Natural killer cell (primary cell): ENCODE measurements around the gene SOAT2. TPM values are rescaled to one million over a fixed set of nuclear protein-coding genes. Genes with fewer than 3 reads are reported as not detected.

Experiments used
- ATAC-seq, 3 donors: fragments of 150-1000 bp in 2 of 3; fragments of 200-7000 bp in 1 of 3; cut with Tn5 transposase; 1 replicate in 1 of 3; 2 replicates in 2 of 3; pipeline ENCODE4 v1.10.0; 2021; ENCODE audit warnings: mild to moderate bottlenecking in 2 of 3, moderate library complexity in 2 of 3
- DNase-seq, 2 donors: peaks; one replicate each; pipeline versions ENCODE4 v3.0.0 to v3.0.0-alpha.2; 2013 to 2021; ENCODE audit warnings: mixed read lengths in 1 of 2
- H3K27ac ChIP-seq: one replicate; pipeline ENCODE4 v1.5.1; 2013; ENCODE audit warnings: mild to moderate bottlenecking, low read length
- H3K27me3 ChIP-seq: one replicate; pipeline ENCODE4 v1.6.1; 2013; ENCODE audit warnings: low read length; ENCODE audit not compliant: control insufficient read depth, insufficient read depth
- H3K36me3 ChIP-seq: one replicate; pipeline ENCODE4 v1.6.1; 2013; ENCODE audit warnings: low read length; ENCODE audit not compliant: control insufficient read depth, insufficient read depth
- H3K4me1 ChIP-seq: one replicate; pipeline ENCODE4 v1.6.1; 2013; ENCODE audit warnings: low read length; ENCODE audit not compliant: control insufficient read depth, insufficient read depth
- H3K4me3 ChIP-seq: one replicate; pipeline ENCODE4 v1.5.1; 2013; ENCODE audit warnings: low read length
- H3K9me3 ChIP-seq: one replicate; pipeline ENCODE4 v1.6.1; 2013; ENCODE audit warnings: low read length; ENCODE audit not compliant: control insufficient read depth, insufficient read depth
- H3K27ac Mint-ChIP-seq, 2 donors: one replicate each; pipeline ENCODE4 v1.8.0; 2022; ENCODE audit warnings: mild to moderate bottlenecking in 2 of 2, mixed read lengths in 2 of 2, moderate library complexity in 1 of 2
- H3K27me3 Mint-ChIP-seq, 2 donors: one replicate each; pipeline ENCODE4 v1.8.0; 2022; ENCODE audit warnings: low read depth in 2 of 2, mixed read lengths in 2 of 2
- H3K36me3 Mint-ChIP-seq: one replicate; pipeline ENCODE4 v1.8.0; 2022; ENCODE audit warnings: mixed read lengths
- H3K4me1 Mint-ChIP-seq, 2 donors: one replicate each; pipeline ENCODE4 v1.8.0; 2022; ENCODE audit warnings: mixed read lengths in 2 of 2
- H3K4me3 Mint-ChIP-seq: one replicate; pipeline ENCODE4 v1.8.0; 2022; ENCODE audit warnings: mild to moderate bottlenecking, moderate library complexity, mixed read lengths
- H3K9me3 Mint-ChIP-seq, 2 donors: one replicate each; pipeline ENCODE4 v1.8.0; 2022; ENCODE audit warnings: mixed read lengths in 2 of 2
- CTCF ChIP-seq: fragments of 200-600 bp; IDR thresholded peaks from one replicate; pipeline ENCODE4 v1.8.0; 2022; ENCODE audit warnings: antibody characterized with exemption
- WGBS: methylation state at CpG from one replicate; pipeline ENCODE4 v1.1.7; 2013; ENCODE audit warnings: missing lambda C conversion rate; ENCODE audit not compliant: insufficient coverage; 5-methylcytosine and 5-hydroxymethylcytosine counted together
- intact Hi-C: fragments of 100-400 bp; cut with micrococcal nuclease; formaldehyde crosslinking; loops from one replicate; pipeline ENCODE4 v1.14.2; 2022
- total RNA-seq, 4 donors: library from RNA; stranded (reverse); fragments of 120-200 nt in 1 of 4; gene quantifications; one replicate each; pipeline versions ENCODE4 v1.2.3 to v1.2.4, GENCODE V29; 2013 to 2022

SOAT2 gene
- total RNA-seq, 3 donors from 2014 or later (not counting 1 experiment from before 2014, with no cell fraction given), result not detected

- Mint-ChIP-seq H3K4me3 (no peak overlapping the region), H3K27ac (no peak overlapping the region), H3K36me3 (no peaks in the 10 kb centered on the region), H3K27me3 (peaks cover 0 to 6% of the 10 kb centered on the region in 2 donors), H3K4me1 (peaks cover 25 to 43% of the 10 kb centered on the region in 2 donors), H3K9me3 (no peaks in the 10 kb centered on the region)
- DNase-seq, result no peak
- no peak for ATAC-seq
- Histone ChIP-seq H3K4me3 (no peak overlapping the region), H3K27me3 (peaks cover 3% of the 10 kb centered on the region), H3K9me3 (no peaks in the 10 kb centered on the region), H3K4me1 (peaks cover 55% of the 10 kb centered on the region), H3K27ac (no peak overlapping the region), H3K36me3 (no peaks in the 10 kb centered on the region)
- no peak for TF ChIP-seq CTCF
- WGBS, result 93% methylated on average over 13 of the region's 13 CpGs
- intact Hi-C loops, result no loop called here
Observed at GRCh38 chr12:53100466-53101151, 2.7 kb upstream of the SOAT2 start.

DNA sequence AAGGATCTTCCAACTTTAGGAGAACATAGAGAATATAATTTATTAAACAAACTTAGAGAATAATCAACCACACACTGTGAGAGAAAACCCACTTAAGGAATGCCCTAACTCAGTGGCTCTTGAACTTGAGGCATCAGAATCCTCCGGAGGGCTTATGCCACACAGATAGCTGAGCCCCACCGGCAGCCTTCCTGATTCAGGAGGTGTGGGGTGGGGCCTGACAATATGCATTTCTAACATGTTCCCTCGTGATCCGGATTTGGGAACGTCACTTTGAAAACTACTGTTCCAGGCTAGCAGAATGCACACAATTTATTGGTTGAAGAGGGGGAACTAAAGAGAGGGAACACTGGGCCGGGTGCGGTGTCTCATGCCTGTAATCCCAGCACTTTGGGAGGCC is 2.0 kb upstream of the SOAT2 start:
- ATAC-seq (no peak), DNase-seq (no peak)
- no peak for TF ChIP-seq CTCF
- H3K36me3 Mint-ChIP-seq, result no peaks in the 10 kb centered on the region
- H3K27me3 Mint-ChIP-seq, result peaks cover 0 to 6% of the 10 kb centered on the region in 2 donors
- H3K36me3 ChIP-seq, result no peaks in the 10 kb centered on the region
- peaks cover 55% of the 10 kb centered on the region for H3K4me1 ChIP-seq
- peaks cover 3% of the 10 kb centered on the region for H3K27me3 ChIP-seq
- no peak overlapping the region for H3K27ac ChIP-seq
- intact Hi-C loops, result no loop called here
- H3K9me3 ChIP-seq, result no peaks in the 10 kb centered on the region
- H3K4me1 Mint-ChIP-seq, result peaks cover 25 to 43% of the 10 kb centered on the region in 2 donors
- no peak overlapping the region for H3K4me3 ChIP-seq
- H3K4me3 Mint-ChIP-seq, result no peak overlapping the region
- H3K9me3 Mint-ChIP-seq, result no peaks in the 10 kb centered on the region
- WGBS, result 92% methylated on average over 7 of the region's 7 CpGs
- H3K27ac Mint-ChIP-seq, result no peak overlapping the region

DNA sequence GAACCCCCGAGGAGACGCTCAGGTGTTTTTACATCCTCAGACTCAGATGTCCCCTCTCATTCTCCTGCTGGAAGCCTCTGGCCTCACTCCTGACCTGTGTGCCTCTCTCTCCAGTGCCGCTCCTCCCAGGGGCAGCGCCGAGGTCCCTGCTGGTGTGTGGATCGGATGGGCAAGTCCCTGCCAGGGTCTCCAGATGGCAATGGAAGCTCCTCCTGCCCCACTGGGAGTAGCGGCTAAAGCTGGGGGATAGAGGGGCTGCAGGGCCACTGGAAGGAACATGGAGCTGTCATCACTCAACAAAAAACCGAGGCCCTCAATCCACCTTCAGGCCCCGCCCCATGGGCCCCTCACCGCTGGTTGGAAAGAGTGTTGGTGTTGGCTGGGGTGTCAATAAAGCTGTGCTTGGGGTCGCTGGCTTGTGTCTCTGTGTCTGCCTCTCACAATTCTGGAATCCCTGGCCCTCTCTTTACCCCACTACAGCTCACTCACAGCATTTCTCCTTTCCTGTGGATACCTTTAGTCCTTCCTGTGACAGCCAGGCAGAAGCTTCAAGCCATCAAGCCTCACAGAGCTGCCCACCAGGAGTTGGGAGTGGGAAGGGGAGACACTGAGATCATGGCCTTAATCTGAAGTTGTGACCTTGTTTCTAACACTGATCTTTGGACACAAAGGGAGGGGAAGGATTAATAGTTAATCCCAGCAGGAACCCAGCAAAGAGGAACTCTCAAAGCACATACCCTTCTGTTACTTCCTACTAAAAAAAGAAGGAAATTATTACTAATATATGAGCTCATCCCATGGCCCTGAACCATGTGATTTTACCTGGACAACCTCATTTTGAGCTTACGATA is 1.1 kb upstream of the SOAT2 start:
- Histone ChIP-seq H3K4me1 (peaks cover 50% of the 10 kb centered on the region), H3K27ac (peak overlapping the region; percentile 14), H3K9me3 (no peaks in the 10 kb centered on the region), H3K36me3 (no peaks in the 10 kb centered on the region), H3K27me3 (no peaks in the 10 kb centered on the region), H3K4me3 (no peak overlapping the region)
- 89% methylated on average over 11 of the region's 12 CpGs for WGBS
- ATAC-seq (no peak), DNase-seq (no peak)
- Mint-ChIP-seq H3K4me3 (no peak overlapping the region), H3K4me1 (peaks cover 21 to 38% of the 10 kb centered on the region in 2 donors), H3K9me3 (no peaks in the 10 kb centered on the region), H3K36me3 (no peaks in the 10 kb centered on the region), H3K27me3 (peaks cover 0 to 1% of the 10 kb centered on the region in 2 donors), H3K27ac (peak overlapping the region in 1 of 2 donors; percentile 58)
- intact Hi-C loops, result no loop called here
- TF ChIP-seq CTCF, result no peak
